K562 (cell line): ENCODE data around the gene PRRC2B. TPM values are rescaled to one million over a fixed set of nuclear protein-coding genes. Genes with fewer than 3 reads are reported as not detected.

ENCODE experiments used
- ATAC-seq: fragments of 200-7000 bp; cut with Tn5 transposase; 3 replicates; pipeline ENCODE4 v1.9.1; 2020; ENCODE audit warnings: moderate library complexity
- BruUV-seq: library from RNA; stranded (reverse); fragments of 400-500 nt; replicated peaks from 2 replicates; lab custom pipeline; 2021; lab: Mats Ljungman, UMichigan
- CTCF ChIA-PET: fragments of 300-600 bp; formaldehyde crosslinking; extraction: SDS; loops from one replicate; lab custom pipeline; 2021; ENCODE audit warnings: low intra/inter-chr PET ratio; lab: Yijun Ruan, JAX
- POLR2A ChIA-PET: fragments of 300-600, 350-650 bp; sonication (Branson Sonifier 250); formaldehyde crosslinking; extraction: SDS; loops from one replicate; lab custom pipeline; 2021; ENCODE audit warnings: antibody characterized with exemption, inconsistent platforms; lab: Yijun Ruan, JAX
- DNase-seq, 4 experiments: peaks; one replicate each; pipeline versions ENCODE4 v3.0.0 to v3.0.0-alpha.2; 2011 to 2018; ENCODE audit warnings: low spot score in 3 of 4, mixed read lengths in 3 of 4; ENCODE audit errors: extremely low read depth in 1 of 4
- FAIRE-seq: peaks from 2 replicates; lab custom pipeline; 2011; peaks lifted over from hg19 to GRCh38; lab: Jason Lieb, UNC
- H2AFZ ChIP-seq: 2 replicates; pipeline ENCODE4 v1.6.0; 2011; ENCODE audit warnings: low read depth, low read length, control low read depth, inconsistent platforms
- H3K27ac ChIP-seq: fragments of 200-600 bp; 3 replicates; pipeline ENCODE4 v1.8.0; 2011; ENCODE audit warnings: low read depth, mild to moderate bottlenecking, control low read depth, inconsistent platforms, low read length, moderate library complexity, mixed read lengths; ENCODE audit errors: extremely low read depth
- H3K27me3 ChIP-seq, 2 experiments: fragments of 300-600 bp in 1 of 2; 2 replicates in 1 of 2; 3 replicates in 1 of 2; pipeline versions ENCODE4 v1.6.0 to v1.8.0; 2011; ENCODE audit warnings: inconsistent platforms in 2 of 2, low read length in 2 of 2, mild to moderate bottlenecking in 1 of 2, mixed read lengths in 1 of 2, moderate library complexity in 1 of 2; ENCODE audit not compliant: control insufficient read depth in 2 of 2, insufficient read depth in 2 of 2
- H3K36me3 ChIP-seq: fragments of 300-600 bp; 3 replicates; pipeline ENCODE4 v1.8.0; 2011; ENCODE audit warnings: mild to moderate bottlenecking, low read length, inconsistent platforms; ENCODE audit not compliant: control insufficient read depth, insufficient read depth
- H3K4me1 ChIP-seq, 2 experiments: fragments of 200-600 bp in 1 of 2; replicated peaks in 1 of 2; 2 replicates in 1 of 2; 3 replicates in 1 of 2; pipeline versions ENCODE4 v1.5.1 to v1.8.0; 2011; ENCODE audit warnings: inconsistent platforms in 2 of 2, low read length in 2 of 2, mild to moderate bottlenecking in 1 of 2, mixed read lengths in 1 of 2, moderate library complexity in 1 of 2; ENCODE audit not compliant: control insufficient read depth in 2 of 2, insufficient read depth in 2 of 2
- H3K4me2 ChIP-seq: 2 replicates; pipeline ENCODE4 v1.6.1; 2011; ENCODE audit warnings: low read length, control low read depth, inconsistent platforms, mixed read lengths; ENCODE audit not compliant: insufficient read depth
- H3K4me3 ChIP-seq: fragments of 200-600 bp; sonication (generic), shearing (Covaris generic); 2 replicates; pipeline ENCODE4 v1.5.1; 2016; ENCODE audit warnings: control low read depth, inconsistent platforms
- H3K79me2 ChIP-seq: fragments of 200-600 bp; 3 replicates; pipeline ENCODE4 v1.8.0; 2011; ENCODE audit warnings: low read length, inconsistent platforms; ENCODE audit not compliant: control insufficient read depth, insufficient read depth
- H3K9ac ChIP-seq, 2 experiments: 2 replicates each; pipeline versions ENCODE4 v1.6.0 to v1.6.1; 2011; ENCODE audit warnings: low read depth in 2 of 2, low read length in 2 of 2, control low read depth in 1 of 2, inconsistent platforms in 1 of 2, mild to moderate bottlenecking in 1 of 2, mixed read lengths in 1 of 2; ENCODE audit not compliant: insufficient read depth in 1 of 2
- H3K9me1 ChIP-seq: one replicate; pipeline ENCODE4 v1.6.0; 2011; ENCODE audit warnings: inconsistent platforms, mild to moderate bottlenecking, low read length, moderate library complexity; ENCODE audit not compliant: control insufficient read depth, insufficient read depth
- H3K9me3 ChIP-seq: replicated peaks from 2 replicates; pipeline ENCODE4 v1.5.1; 2011; ENCODE audit warnings: low read depth, low read length, inconsistent platforms; ENCODE audit not compliant: control insufficient read depth, insufficient read depth
- H4K20me1 ChIP-seq: replicated peaks from 2 replicates; pipeline ENCODE4 v1.6.1; 2011; ENCODE audit warnings: low read length, inconsistent platforms, mixed read lengths; ENCODE audit not compliant: control insufficient read depth, insufficient read depth
- CC2D1A ChIP-seq: fragments of 450-650 bp; IDR thresholded peaks from 2 replicates; pipeline ENCODE4 v1.6.1; 2017; ENCODE audit warnings: mild to moderate bottlenecking
- GATAD2A ChIP-seq: fragments of 450-650 bp; IDR thresholded peaks from 2 replicates; pipeline ENCODE4 v1.6.1; 2017
- GTF2E2 ChIP-seq: fragments of 200-800 bp; sonication (Bioruptor generic); IDR thresholded peaks from 2 replicates; pipeline ENCODE4 v1.6.1; 2016; ENCODE audit warnings: missing genetic modification characterization, missing compliant biosample characterization
- NBN ChIP-seq: fragments of 450-650 bp; IDR thresholded peaks from 2 replicates; pipeline ENCODE4 v1.6.1; 2016; ENCODE audit warnings: low read depth, mild to moderate bottlenecking
- TAF15 ChIP-seq: fragments of 200-400 bp; formaldehyde crosslinking; IDR thresholded peaks from 2 replicates; pipeline ENCODE4 v1.6.1; 2017; ENCODE audit warnings: mild to moderate bottlenecking, low read depth, low read length, moderate library complexity
- ZBTB2 ChIP-seq: fragments of 450-650 bp; IDR thresholded peaks from 2 replicates; pipeline ENCODE4 v1.6.1; 2016; ENCODE audit warnings: antibody characterized with exemption
- ZNF3 ChIP-seq: fragments of 250-450 bp; sonication (Bioruptor Pico); IDR thresholded peaks from 2 replicates; pipeline ENCODE4 v1.5.0; 2021; ENCODE audit warnings: mild to moderate bottlenecking, moderate library complexity
- ZNF76 ChIP-seq: fragments of 250-450 bp; sonication (Bioruptor Pico); IDR thresholded peaks from 2 replicates; pipeline ENCODE4 v1.4.0; 2020; ENCODE audit warnings: mild to moderate bottlenecking, moderate library complexity, borderline replicate concordance
- WGBS: fragments of 100-300 bp; shearing (Covaris generic); methylation state at CpG from one replicate; pipeline ENCODE4 v1.1.6; 2016; ENCODE audit warnings: low coverage, mixed read lengths; ENCODE audit not compliant: insufficient coverage; ENCODE audit errors: missing lambda C conversion rate; 5-methylcytosine and 5-hydroxymethylcytosine counted together
- in situ Hi-C: fragments of 300-500 bp; cut with MboI; formaldehyde crosslinking; loops from 4 replicates; pipeline ENCODE4 v1.15.0; 2018; ENCODE audit warnings: inconsistent platforms, mixed read lengths
- intact Hi-C: fragments of 100-400 bp; cut with micrococcal nuclease; formaldehyde crosslinking; loops from 2 replicates; pipeline ENCODE4 v1.14.2; 2022
- polyA plus RNA-seq, 8 experiments: library from polyadenylated mRNA; depleted of rRNA in 4 of 8; stranded (reverse) in 5 of 8; unstranded in 3 of 8; fragments of >200 nt; fragmentation: Nextera tagmentation in 2 of 8; fragmentation: Illumina TruSeq in 1 of 8; extraction: Ambion mirVana in 2 of 8; extraction: Trizol in 1 of 8; gene quantifications; 2 replicates each; pipeline versions ENCODE4 v1.2.1 to v1.2.3, GENCODE V29; 2011 to 2014; ENCODE audit warnings: inconsistent platforms in 1 of 8, missing spikeins in 1 of 8
- total RNA-seq, 7 experiments: library from RNA; depleted of rRNA in 6 of 7; stranded (reverse); fragments of >200 nt in 6 of 7; fragmentation: Illumina TruSeq in 2 of 7; extraction: Trizol in 2 of 7; gene quantifications; 2 replicates each; pipeline versions ENCODE4 v1.2.1 to v1.2.3, GENCODE V29; 2011 to 2021; ENCODE audit warnings: low replicate concordance in 1 of 7
- TF ChIP-seq, protein P1 (sequence below), 2 experiments: fragments of 450-650 bp in 1 of 2; sonication (generic) in 1 of 2; formaldehyde crosslinking; conservative IDR thresholded peaks; 2 replicates each; pipeline versions ENCODE4 v1.4.0 to v1.8.1; 2020 to 2022; ENCODE audit warnings: mild to moderate bottlenecking in 1 of 2, missing genetic modification reagents in 1 of 2

The PRRC2B gene
- total and polyA plus RNA-seq, 9 of the 15 experiments (the other 6 are each of a cell fraction or from before 2014, with no cell fraction given) = 0.34 to 125 (median 30.9) TPM

DNA sequence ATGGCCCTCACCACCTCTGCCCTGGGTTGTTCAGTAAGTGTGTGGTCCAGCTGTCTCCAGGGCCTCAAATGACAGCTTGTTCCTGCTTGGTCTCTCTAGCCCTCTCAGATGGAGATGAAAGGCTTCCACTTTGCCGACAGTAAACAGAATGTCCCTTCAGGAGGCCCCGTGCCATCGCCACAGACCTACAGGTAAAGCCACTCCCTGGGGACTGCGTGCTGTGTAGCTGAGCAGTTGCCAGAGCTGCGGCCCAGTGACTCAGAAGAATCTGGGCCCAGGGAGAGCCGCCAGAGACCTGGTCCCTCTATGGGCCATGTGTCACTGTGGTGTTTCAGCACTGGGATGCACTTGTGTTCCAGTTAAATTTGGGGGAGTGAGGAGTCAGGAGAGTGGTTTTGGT lies 98.2 kb downstream of the PRRC2B start:
- peaks cover 99% of the 10 kb centered on the region for H3K36me3 ChIP-seq
- in situ Hi-C loops (no loop called here), intact Hi-C loops (no loop called here)
- no peak for DNase-seq
- no TSS peak for BruUV-seq
- no peak for ATAC-seq
- H3K9me1 ChIP-seq = peaks cover 4% of the 10 kb centered on the region
- 92% methylated on average over 5 of the region's 6 CpGs for WGBS
- no peak for FAIRE-seq
- no peaks in the 10 kb centered on the region for H3K9me3 ChIP-seq
- no peak overlapping the region for H3K27ac ChIP-seq
- H3K27me3 ChIP-seq = no peaks in the 10 kb centered on the region
- H3K4me3 ChIP-seq = no peak overlapping the region
- H3K9ac ChIP-seq = no peak overlapping the region
- H4K20me1 ChIP-seq = peaks cover 14% of the 10 kb centered on the region
- CTCF ChIA-PET = no interaction called here
- POLR2A ChIA-PET = interaction anchor here (1.2 to 3.0 kb wide), 2 partner anchors 8 to 12 kb away, joined by 3 to 12 read pairs; no protein-coding TSS in a partner anchor
- H3K4me1 ChIP-seq = no peaks in the 10 kb centered on the region
- no peak for TF ChIP-seq GATAD2A
- no peak for TF ChIP-seq CC2D1A
- TF ChIP-seq ZNF3 (CRISPR knock-in tag) = no peak
- TF ChIP-seq, protein P1, sequence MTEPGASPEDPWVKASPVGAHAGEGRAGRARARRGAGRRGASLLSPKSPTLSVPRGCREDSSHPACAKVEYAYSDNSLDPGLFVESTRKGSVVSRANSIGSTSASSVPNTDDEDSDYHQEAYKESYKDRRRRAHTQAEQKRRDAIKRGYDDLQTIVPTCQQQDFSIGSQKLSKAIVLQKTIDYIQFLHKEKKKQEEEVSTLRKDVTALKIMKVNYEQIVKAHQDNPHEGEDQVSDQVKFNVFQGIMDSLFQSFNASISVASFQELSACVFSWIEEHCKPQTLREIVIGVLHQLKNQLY (CRISPR knock-in tag; conservative IDR thresholded peaks at IDR 0.05) = no peak
- no peak for TF ChIP-seq GTF2E2 (tag)
- no peak for TF ChIP-seq ZBTB2
- TF ChIP-seq TAF15 = no peak
- no peak for TF ChIP-seq NBN
- TF ChIP-seq ZNF76 (CRISPR knock-in tag) = no peak
- no peak overlapping the region for H3K4me2 ChIP-seq
- H2AFZ ChIP-seq = no peak overlapping the region
- no peaks in the 10 kb centered on the region for H3K79me2 ChIP-seq
